GM23338 (cell line): ENCODE results near the gene S100A6.

Experiments used
- CREB1 ChIP-seq: fragments of 250-450 bp; sonication (Bioruptor Pico); IDR thresholded peaks from 2 replicates; pipeline ENCODE4 v1.5.0; 2020; ENCODE audit warnings: low read depth, mild to moderate bottlenecking, moderate library complexity
- CTCF ChIP-seq, 2 experiments: fragments of 200-600 bp in 1 of 2; sonication (generic) in 1 of 2; conservative IDR thresholded peaks; 2 replicates each; pipeline versions ENCODE4 v1.5.1 to v1.6.1; 2016 to 2017; ENCODE audit warnings: antibody characterized with exemption in 2 of 2, low read depth in 2 of 2, mild to moderate bottlenecking in 2 of 2, moderate library complexity in 1 of 2
- ETS1 ChIP-seq: IDR thresholded peaks from 2 replicates; pipeline ENCODE4 v1.6.1; 2016; ENCODE audit warnings: antibody characterized with exemption
- EZH2 ChIP-seq: fragments of 200-600 bp; sonication (generic); IDR thresholded peaks from one replicate; pipeline ENCODE4 v1.8.0; 2017; ENCODE audit warnings: antibody characterized with exemption, mild to moderate bottlenecking, low read depth; ENCODE audit not compliant: unreplicated experiment
- EZH2phosphoT487 ChIP-seq: fragments of 200-600 bp; sonication (generic); IDR thresholded peaks from one replicate; pipeline ENCODE4 v1.8.1; 2018; ENCODE audit warnings: antibody characterized with exemption; ENCODE audit not compliant: unreplicated experiment
- JUNB ChIP-seq: IDR thresholded peaks from one replicate; pipeline ENCODE4 v1.6.1; 2016; ENCODE audit warnings: antibody characterized with exemption; ENCODE audit not compliant: unreplicated experiment
- POLR2AphosphoS5 ChIP-seq: IDR thresholded peaks from 2 replicates; pipeline ENCODE4 v1.6.1; 2016; ENCODE audit warnings: antibody characterized with exemption, low read depth
- REST ChIP-seq: IDR thresholded peaks from one replicate; pipeline ENCODE4 v1.6.1; 2018; ENCODE audit warnings: antibody characterized with exemption; ENCODE audit not compliant: unreplicated experiment
- ZNF114 ChIP-seq: fragments of 250-450 bp; sonication (Bioruptor Pico); IDR thresholded peaks from 2 replicates; pipeline ENCODE4 v1.5.0; 2020; ENCODE audit warnings: mild to moderate bottlenecking, moderate library complexity
- ZNF331 ChIP-seq: fragments of 250-450 bp; sonication (Bioruptor Pico); IDR thresholded peaks from 2 replicates; pipeline ENCODE4 v1.5.0; 2020; ENCODE audit warnings: low read depth, mild to moderate bottlenecking, moderate library complexity

- TF ChIP-seq CREB1, result no peak
- no peak for TF ChIP-seq CTCF (conservative IDR thresholded peaks at IDR 0.05; ENCODE audit: low read depth in 2 of 2)
- TF ChIP-seq EZH2, result no peak
- TF ChIP-seq ZNF114 (CRISPR knock-in tag), result no peak
- no peak for TF ChIP-seq POLR2AphosphoS5
- no peak for TF ChIP-seq EZH2phosphoT487
- TF ChIP-seq ZNF331, result no peak
- no peak for TF ChIP-seq REST
- TF ChIP-seq ETS1, result no peak
- no peak for TF ChIP-seq JUNB
Observed at GRCh38 chr1:153550398-153550758, 14.6 kb upstream of the S100A6 start.
